GM19240 (cell line): ENCODE results near the gene FOXC1.

Source experiments
- DNase-seq: peaks from one replicate; pipeline ENCODE4 v3.0.0; 2011; ENCODE audit warnings: low spot score; ENCODE audit not compliant: insufficient read length

Gene FOXC1

DNA sequence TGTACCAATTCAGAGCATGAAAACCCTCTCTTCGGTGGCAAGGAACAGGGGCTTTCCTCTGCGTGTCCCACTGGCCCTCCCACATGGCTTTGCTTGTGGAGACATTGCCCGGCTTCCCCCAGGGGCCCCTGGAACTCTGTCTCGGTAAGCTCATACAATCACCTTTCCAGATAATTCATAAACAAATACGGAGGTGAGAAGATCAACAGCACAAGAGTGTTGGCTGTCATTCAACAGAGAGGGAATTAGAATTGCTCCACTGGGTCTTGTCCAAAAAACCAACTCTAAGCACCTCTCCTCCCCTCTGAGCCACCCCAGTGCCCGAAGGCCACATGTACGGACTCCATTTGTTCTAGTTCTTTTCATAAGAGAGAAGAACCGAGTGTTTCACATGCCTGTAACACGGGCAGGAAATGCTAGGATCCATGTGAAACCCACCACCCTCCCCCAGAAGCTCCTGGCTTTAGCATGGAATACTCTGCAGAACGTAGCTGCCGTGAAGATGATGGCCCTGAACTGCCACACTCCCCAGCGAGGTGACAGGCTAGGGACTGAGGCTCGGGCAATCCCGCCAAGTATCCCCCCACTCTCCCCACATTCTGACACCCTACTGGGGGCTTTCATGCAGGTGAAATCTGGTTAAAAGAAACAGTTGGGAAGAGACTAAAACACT, 24.6 kb upstream of the FOXC1 start:
- no peak for DNase-seq

DNA sequence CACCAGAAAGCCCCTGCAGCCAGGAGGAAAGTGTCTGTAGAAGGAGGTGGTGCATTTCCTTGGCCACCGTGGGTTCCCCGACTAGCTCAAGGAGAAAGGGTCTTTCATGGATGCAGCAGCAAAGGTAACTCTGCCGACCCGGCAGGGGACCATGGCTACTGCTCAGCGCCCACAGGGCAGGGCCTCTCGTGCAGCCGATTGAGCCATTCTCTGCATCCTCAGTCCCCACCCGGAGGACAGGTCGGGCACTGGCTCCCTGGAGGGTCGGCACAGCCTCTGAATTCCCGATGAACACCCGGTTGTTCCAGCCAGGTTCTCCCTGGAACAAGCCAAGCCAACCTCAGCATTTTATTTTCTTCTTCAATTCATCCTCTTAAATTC, 24.1 kb upstream of the FOXC1 start:
- no peak for DNase-seq

DNA sequence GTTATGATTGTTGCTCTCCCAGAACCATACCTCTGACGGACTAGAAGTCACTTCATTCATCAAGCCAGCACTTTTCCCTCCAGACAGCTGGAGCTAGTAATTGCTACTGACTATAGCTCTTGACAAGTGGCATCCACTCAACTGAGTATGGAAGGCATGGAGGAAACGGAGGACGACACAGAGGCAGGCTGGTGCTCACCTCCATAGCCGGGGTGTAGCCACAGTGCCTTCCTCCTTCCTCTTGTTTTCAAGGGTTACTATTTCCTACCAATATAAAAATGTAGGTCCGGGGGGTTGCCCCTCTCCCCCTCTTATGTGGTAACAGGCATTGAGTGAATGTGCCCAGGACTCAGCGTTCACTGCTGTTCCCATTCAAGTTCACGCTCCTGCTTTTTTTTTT, 23.5 kb upstream of the FOXC1 start:
- DNase-seq = no peak

DNA sequence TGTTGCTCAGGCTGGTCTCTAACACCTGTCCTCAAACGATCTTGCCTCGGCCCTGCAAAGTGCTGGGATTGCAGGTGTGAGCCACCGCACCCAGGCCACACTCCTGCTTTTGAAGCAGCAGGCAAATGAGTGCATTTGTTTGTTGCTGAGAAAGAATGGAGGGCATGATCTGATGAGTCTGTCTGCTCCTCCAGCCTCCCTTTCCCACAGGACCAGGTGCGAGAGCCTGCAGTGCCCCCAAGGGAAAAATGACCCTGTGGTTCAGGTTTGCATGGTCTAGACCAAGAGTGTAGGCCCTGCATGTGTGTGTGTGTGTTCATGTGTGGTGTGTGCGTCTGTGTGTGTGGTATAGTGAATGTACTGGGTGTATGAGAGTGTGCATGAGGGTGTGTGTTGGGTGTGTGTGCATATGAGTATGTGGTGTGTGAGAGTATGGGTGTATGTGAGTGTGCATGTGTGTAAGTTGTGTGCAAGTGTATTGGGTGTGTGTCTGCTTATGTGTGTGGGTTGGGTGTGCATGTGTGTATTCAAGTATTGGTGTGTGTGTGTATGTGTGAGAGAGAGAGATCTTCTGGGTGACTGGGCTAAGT, 22.8 kb upstream of the FOXC1 start:
- no peak for DNase-seq

DNA sequence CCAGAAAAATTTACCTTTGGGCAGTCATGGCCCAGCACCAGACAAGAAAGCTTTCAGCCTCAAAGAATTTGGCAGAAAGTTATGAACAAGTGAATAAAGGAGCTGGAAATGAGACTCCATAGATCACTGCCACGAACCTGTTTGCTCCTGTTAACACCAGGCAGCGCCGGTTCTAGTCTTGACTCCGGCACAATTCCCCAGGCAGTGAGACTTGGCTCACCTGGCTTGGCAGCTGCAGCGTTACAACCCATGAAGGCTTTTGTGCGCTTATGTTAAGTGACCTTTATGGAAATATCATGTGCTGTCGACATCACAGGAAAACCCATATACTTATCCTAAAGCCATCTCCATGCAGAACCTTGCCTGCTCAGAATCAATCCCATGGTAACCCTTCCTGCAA, 22.2 kb upstream of the FOXC1 start:
- DNase-seq = no peak

DNA sequence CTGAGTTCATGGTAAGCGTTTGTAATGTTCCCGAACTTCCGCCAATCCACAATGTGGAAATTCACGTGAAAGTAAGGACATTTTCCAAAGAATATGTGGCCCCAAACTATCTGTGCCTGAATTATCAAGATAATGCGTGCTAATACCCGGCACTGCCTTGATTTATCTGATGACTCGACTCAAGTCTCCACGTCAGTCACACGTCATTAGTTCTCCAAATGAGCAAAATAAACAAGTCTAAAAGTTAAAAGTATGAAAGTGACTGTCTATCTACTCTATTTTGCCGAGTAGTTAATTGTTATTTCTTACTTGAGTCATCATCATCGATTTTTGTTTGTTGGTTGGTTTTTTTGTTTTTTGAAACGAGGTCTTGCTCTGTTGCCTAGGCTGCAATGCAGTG, 21.7 kb upstream of the FOXC1 start:
- DNase-seq = no peak

DNA sequence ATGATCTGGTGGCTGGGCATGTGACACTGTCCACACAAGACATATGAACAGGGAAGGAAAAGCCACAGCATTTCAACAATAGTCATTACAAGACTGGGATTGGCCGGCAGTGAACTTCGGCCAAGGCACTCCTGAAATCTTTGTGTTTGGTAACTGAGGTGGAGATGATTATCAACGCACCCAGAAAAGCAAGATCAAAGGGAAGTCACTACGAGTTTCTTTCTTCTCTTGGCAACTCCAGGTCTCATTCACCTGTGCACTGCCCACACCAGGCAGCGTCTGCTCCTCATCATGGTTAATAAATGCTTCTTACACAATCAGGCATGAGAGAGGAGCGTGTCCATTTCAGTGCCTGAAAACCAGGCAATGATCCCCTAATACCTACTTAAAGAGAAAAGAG, 20.5 kb upstream of the FOXC1 start:
- no peak for DNase-seq

DNA sequence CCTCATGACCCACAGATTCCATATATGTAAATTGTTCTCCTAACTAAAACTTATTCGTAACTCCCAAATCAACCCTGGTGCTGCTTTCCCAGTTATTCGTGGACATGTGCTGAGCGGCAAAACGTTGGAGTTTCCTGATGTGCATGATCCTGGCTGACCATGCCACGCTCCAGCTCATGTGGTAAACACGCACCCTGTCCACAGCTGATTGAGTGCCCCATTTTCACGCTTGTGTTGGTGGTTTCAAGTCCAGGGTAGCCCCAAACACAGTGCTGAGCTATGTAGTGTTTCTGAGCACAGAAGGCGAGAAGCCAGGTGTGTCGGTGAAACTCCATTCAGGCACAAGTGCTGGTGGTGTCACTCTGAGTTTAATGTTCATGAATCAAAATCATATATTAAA, 19.1 kb upstream of the FOXC1 start:
- DNase-seq = no peak

DNA sequence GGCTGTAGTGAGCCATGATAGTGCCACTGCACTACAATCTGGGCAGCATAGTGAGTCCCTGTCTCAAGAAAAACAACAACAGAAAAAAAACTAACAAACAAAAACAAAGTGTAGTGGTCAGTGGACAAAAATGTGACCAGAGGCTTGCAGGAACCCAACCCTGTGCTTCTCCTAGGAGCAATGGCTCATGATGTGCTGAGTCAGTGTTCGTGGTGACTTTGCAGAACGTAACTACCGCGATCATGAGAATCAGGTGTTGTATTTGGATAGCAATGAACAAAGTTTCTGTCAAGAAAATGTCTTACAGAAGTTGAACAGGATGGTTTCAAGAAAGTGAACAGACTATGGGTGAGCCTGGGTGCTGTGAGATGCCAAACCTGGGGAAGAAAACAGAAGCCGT, 18.5 kb upstream of the FOXC1 start:
- DNase-seq = no peak

DNA sequence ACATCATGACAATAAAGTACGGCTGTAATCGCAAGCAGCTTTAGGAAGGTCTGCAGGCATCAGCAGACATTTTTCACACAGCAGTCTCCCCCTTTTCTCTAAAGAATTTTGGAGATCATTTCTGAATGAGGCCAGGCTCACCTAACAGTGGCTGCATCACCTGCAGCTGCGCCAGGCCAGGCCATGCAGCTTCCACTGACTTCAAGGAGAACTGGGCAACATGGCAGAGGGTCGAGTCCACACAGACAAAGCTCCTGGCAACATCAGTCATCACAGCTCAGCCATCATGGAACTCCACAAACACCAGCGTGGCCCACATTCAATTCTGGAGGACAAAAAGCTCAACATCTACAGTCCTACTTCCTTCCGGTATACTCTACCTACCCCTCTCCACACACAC, 17.8 kb upstream of the FOXC1 start:
- no peak for DNase-seq

DNA sequence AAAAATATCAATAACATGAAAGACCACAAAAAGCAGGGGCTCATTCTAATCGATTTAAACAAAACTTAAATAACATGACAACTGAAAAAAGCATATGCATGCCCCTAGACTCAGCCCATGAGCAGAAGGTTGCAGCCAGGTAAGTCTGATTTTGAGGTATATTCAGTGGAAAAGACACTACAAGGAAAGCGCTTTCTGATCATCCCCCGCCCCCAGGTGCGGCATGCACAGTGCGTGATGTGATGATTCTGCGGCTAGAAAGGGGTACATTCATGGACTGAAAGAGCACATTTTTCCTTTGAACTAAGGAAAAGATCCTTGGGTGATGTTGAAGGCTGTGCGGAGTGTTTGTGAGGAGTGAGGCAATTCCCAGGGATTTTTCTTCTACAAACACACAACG, 16.9 kb upstream of the FOXC1 start:
- no peak for DNase-seq

DNA sequence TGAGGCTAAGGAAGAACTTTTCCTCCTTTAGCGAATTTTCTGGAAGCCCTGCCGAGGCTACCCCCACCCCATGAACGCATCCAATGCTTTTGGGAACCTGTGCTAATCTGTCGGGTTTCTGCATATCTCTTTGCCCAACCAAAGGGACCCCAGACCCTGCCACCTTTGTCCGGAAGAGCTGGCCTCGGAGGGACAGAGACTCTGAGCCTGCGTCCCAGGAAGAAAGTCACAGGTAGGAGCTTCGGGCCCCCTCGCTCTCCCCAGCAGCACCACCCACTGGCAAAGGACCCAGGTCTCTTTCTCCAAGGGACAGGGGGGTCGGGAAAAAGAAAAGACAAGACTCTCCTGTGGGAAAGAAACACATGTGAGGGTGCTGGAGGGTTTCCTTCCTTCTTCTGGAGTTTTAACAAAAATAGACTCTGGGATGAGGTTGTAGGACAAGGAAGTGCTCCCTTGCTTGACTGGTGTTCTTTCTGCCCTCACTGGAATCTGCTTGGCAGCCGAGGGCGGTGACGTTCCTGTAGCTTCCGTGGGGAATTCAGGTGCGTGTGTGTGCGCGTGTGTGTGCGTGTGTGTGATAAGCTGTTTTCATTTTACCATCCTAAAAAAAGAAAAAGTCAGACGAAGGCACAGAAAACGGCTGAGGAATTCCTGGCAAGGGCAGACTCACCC, 16.3 kb upstream of the FOXC1 start:
- DNase-seq = no peak

DNA sequence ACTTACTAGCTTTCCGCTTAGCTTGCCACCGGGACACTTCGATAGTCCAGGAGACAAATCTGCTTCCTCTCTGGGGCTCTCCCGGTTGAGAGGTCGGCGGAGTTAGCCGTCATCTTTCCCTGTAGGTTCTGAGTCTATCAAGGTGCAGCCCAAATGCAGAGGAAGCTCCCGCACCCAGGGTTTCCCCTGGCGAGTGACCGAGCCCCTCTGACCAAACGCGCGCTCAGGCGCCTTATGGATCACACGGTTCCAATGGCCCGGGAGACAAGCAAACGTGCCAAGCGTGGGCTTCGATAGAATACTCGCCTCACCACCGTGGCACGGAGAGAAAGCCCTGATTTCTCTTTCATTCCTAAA, 15.8 kb upstream of the FOXC1 start:
- no peak for DNase-seq

DNA sequence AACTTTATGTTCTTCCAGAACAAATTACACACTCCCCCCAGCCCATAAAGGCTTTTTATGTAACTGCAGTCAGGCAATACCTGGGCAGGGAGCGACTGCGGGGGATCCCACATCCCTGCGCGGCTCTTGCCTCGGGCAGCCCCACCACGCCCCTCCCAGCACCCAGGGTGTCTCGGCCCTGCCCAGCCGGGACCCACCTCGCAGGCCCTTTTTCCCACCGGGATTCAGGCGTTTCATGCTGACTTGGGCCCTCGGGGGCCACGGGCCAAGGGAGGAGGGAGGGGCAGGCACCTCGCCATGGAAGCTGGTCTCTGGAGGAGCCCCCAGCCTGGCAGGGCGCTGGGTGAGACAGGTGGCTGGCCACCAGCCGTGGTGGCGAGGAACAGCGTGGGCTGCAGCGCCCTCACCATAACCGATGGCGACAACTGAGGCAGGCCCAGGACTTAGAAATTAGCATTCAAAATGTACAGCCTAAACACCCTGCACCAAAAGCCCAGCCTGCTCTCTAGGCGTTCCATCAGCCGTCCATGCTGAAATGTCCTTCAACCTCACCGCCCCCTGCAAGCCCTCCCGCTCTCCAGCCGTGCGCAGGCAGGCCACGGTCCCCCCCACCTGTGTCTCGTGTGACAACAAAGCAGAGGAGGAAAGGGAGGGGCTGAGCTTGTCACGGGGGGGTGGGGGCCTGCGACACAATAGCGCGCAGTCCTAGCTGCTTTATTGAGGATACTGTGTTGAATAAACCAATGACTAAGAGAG, 15.1 kb upstream of the FOXC1 start:
- DNase-seq = no peak

DNA sequence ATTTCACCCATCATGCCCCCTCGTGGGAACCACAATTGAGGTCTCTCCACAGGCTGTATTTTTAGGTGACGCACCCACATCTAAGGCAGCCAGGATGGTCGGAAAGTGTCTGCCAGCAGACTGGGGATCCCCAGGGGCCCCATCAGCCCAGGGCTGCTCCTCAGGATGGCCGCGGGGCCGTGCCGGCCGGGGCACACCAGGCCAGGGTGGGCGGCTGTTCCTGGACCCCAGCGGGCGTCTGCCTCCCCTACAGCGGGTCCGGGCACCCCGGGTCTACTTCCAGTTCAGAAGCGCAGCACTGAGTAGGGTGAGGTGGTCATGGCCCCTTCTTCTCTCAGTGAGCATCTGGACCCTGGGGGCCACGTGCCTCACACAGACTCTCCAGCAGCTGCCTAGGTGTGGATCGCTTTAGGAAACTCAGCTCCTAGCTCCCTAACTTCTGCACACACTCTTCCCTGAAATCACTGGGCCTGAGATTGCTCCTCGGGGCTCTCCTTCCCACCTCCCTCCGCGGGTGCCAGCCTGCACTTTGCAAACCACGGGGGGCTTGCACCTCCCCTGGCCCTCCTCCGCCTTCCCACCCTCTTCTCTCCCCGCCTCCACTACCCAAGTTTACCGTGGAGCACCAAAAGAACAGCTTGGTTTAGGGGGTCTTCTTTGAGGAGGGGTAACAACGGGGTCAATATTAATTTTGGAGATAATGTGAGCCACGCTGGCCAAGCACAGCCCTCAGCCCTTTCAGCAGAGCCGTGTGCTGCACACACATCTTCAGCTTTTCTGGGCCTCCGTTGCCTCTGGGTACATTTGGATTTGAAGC, 14.2 kb upstream of the FOXC1 start:
- DNase-seq = no peak

DNA sequence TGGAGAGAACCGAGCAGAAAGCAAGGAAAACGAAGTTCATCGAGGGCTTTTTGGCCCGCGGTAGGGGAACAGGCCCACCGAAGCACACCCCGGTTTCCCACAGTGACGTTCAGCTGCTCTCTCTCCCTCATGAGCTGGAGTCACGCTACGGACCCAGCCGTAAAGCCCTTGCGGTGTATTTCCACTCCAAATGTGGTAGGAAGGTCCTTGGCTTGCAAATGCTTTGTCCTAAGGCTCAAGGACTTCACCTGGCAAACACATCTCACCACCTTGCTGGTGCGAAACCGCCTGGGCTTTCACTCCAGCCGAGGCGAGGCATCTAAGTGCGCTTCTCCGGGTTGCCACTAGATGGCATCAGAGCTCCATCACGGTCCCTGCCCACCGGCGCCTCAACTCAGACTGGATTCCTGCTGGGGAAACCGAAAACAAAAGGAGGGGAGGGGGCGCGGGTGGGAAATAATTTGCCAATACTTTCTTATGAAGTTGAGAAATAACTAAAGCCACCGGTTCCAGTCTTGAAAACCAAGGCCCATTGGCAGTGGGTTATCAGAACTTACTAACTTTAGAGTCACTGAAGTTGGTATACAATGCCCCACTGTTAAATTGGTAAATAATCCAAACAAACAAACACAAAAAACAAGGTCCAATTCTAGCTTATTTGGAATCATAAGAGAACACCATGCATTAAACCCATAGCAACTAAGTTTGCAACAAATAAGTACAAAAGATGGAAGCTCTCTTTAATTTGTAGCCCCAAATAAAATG, 13.4 kb upstream of the FOXC1 start:
- no peak for DNase-seq

DNA sequence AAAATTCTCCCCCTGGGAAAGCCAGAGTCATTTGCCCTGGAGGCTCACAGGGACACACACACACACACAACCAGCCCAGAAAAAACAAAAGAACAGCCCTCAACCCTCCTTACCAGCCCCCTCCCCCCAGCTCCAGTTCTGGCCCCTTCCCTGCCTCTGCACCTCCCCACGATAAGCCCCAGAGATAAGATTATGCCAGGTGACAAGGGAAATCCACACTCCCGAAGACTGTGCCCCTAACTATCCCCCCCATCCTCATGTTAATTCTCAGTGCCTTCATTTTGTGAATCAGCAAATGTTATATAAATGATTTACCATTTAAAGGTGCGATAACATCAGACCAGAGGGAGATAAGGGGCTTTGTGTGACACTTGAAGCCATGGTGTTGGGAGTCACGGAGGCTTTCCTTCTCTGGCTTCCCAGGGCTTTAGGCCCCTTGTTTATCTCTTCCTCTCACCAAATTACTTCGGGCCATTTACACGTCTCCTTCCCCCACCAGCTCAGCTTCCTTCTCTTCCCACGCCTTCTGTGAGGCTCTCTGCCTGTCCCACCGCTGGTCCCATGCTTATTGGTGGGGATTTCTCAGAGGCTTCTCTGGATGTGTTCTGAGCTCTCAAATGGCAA, 12.5 kb upstream of the FOXC1 start:
- DNase-seq = no peak

DNA sequence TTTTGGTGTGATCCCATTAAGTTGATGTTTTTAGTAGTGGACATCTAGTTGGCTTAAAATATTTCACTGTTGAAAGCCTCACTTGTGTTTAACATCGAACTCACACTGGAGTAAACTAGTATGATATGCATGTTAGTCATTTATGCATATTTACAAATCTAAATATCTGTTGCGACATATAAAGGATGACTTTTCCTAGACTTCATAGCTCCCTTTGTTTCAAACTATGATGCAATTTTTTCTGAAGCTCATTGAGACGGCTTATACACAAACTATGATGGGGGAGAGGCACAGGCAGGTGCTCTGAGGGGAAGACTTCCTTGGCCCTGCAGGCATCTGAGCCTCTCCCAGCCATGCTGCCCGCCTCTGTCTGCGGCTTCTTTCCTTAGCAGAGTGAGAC, 11.8 kb upstream of the FOXC1 start:
- no peak for DNase-seq

DNA sequence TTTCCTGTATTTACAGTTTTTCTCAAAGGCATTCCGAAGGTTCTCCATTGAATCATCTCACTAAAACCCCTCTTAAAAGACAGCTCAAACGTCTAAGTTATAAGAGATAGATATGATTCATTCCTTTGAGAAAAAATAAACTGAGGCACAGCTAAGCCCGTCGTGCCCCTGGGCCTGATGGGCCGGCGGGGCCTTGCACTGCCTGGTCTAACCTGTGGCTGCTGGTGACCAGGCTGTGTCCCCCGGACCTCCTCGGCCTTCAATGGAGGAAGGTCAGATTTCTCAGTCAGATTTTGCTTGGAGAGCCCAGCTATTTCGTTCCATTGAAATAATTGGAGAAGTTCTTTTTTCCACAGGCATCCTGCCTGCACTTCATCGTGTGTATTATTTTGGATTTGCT, 11.3 kb upstream of the FOXC1 start:
- no peak for DNase-seq

DNA sequence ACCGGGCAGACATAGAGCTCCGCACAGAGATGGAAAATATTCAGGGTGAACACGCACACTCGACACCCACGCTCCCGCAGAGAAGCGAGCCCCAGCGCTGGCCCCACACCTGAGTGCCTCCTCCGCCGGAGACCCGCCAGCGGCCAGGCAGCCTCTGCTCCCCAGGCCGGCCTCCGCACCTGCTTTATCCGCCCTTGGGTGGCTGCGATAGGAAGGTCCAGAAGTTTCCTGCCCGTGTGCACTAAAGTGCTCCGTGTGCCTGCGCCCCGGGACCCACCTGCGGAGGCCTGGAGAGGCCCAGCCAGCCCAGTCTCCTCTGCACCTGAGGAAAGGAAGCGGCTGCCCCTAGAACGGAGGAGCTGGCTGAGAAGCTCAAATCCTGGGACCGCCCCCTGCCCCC, 10.8 kb upstream of the FOXC1 start:
- no peak for DNase-seq

DNA sequence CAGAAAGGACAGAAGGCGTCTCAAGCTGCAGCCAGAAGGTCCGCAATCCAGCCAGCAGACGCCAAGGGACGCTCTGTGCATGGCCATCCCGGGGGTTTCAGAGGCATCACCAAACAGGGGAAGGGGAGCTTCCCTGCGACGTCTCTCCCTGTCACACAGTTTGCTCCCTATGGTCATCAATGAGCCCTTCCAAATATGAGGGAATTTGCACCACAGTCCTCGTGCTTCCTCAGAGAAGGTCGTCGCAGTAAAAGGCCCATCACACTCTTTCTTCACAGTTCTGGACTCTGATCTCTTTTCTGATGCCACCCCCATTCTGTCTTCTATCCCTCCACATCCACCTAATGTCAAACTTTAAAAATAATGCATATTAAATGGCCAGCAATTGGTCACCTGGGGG, 10.2 kb upstream of the FOXC1 start:
- DNase-seq = no peak
